Skeletal muscle satellite cell (primary cell): ENCODE data around the gene IRF2BP1.

ENCODE experiments used
- H3K27me3 ChIP-seq: 2 replicates; pipeline ENCODE4 v1.7.0; 2013; ENCODE audit warnings: low read length; ENCODE audit not compliant: control insufficient read depth, insufficient read depth
- H3K36me3 ChIP-seq: 2 replicates; pipeline ENCODE4 v1.7.0; 2013; ENCODE audit warnings: mild to moderate bottlenecking, control low read depth, low read length; ENCODE audit not compliant: insufficient read depth
- H3K4me1 ChIP-seq: 2 replicates; pipeline ENCODE4 v1.7.0; 2013; ENCODE audit warnings: low read length; ENCODE audit not compliant: control insufficient read depth, insufficient read depth
- H3K4me2 ChIP-seq: 2 replicates; pipeline ENCODE4 v1.7.0; 2013; ENCODE audit warnings: mild to moderate bottlenecking, low read length
- H3K4me3 ChIP-seq: 2 replicates; pipeline ENCODE4 v1.7.0; 2013; ENCODE audit warnings: low read length
- H3K9ac ChIP-seq: 2 replicates; pipeline ENCODE4 v1.7.0; 2013; ENCODE audit warnings: mild to moderate bottlenecking, low read depth, low read length, moderate library complexity
- H3K9me3 ChIP-seq: replicated peaks from 2 replicates; pipeline ENCODE4 v1.7.0; 2013; ENCODE audit warnings: mild to moderate bottlenecking, control low read depth, low read length

Gene IRF2BP1

DNA sequence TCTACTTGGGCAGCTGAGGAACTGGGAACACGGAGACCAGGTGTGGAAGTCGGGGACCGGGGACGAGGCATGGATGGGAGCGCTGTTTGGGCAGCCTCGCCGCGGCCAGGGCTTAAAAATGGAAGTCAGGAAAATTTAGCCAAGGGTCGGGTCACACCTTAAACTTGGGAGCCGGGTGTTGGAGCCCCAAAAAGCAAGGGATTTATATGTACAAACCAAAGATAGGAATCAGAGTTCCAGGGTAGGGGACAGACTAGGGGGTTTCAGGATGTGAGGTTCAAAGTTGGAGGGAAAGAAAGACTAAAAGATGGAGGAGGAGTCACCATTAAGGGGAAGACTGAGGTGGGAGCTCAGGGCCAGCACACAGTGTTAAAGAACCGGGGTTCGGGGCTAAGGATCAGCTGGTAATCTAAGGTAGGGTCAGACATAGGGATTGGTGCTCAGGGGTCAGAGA, 21.3 kb downstream of the IRF2BP1 start:
- peaks cover 39% of the 10 kb centered on the region for H3K27me3 ChIP-seq
- H3K4me2 ChIP-seq: no peak overlapping the region
- H3K9ac ChIP-seq: no peak overlapping the region
- no peak overlapping the region for H3K4me3 ChIP-seq
- no peaks in the 10 kb centered on the region for H3K9me3 ChIP-seq
- H3K4me1 ChIP-seq: peaks cover 10% of the 10 kb centered on the region
- peaks cover 6% of the 10 kb centered on the region for H3K36me3 ChIP-seq

DNA sequence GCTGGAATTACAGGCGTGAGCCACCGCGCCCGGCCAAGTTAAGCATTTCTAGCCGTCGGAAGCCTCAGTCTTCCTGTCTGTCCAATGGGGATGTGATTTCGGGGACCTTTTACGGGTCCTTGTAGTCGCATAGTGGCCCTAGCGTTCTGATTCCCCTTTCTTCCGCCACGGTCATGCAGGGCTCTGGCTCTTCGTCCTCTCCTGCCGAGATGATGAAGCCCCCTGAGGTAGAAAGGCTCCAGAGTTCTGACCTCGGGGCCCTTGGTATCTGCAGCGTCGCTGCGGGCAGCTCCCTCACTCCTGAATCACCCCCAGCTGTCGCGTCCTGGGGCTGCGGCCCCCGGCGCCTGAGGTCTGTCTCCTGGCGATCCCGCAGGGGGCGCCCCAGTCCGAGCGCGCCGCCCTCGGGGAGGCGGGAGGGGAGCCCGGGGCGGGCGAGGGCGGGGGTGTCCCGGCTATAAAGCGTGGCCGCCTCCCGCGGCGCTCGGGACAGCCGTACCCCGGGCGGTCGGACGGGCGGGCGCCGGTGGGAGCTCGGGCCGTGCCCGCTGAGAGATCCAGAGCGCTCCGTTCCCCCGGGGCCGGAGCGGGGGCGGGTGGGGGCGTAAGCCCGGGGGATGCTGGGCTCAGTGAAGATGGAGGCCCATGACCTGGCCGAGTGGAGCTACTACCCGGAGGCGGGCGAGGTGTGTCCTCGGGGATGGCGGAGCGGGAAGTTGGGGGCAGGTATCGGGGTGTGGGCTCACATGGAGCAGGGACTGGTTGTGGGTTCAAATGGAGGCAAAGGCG, 21.9 kb downstream of the IRF2BP1 start, which contains the start of gene FOXA3:
Gene FOXA3, plus strand, starts transcription at position 487 of the 789 bp plus-strand sequence. Its CDS starts 131 bp downstream, at position 618.
- H3K36me3 ChIP-seq: peaks cover 11% of the 10 kb centered on the region
- H3K4me2 ChIP-seq: peak within 1 kb of the TSS; percentile 76
- no peak within 1 kb of the TSS for H3K9ac ChIP-seq
- peaks cover 39% of the 10 kb centered on the region for H3K27me3 ChIP-seq
- H3K4me3 ChIP-seq: peak within 1 kb of the TSS; percentile 62
- H3K9me3 ChIP-seq: no peaks in the 10 kb centered on the region
- H3K4me1 ChIP-seq: peaks cover 10% of the 10 kb centered on the region

DNA sequence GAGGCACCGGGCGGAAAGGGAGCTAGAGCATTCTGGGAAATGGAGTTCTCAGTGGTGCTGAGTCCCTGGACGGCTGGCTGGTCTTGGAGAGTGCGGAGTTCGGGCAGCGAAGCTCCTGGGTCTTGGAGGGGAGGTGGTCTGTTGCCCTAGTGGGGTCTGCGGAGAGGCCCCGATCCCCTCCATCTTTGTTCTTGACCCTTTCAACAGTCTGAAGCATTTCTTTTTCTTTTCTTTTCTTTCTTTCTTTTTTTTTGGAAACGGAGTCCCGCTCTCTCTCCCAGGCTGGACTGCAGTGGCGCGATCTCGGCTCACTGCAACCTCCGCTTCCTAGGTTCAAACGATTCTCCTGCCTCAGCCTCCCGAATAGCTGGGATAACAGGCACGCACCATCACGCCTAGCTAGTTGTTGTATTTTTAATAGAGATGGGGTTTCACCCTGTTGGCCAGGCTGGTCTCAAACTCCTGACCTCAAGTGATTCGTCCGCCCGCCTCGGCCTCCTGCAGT, 22.6 kb downstream of the IRF2BP1 start:
- Histone ChIP-seq H3K9me3 (no peaks in the 10 kb centered on the region), H3K4me3 (peak overlapping the region; percentile 62), H3K27me3 (peaks cover 39% of the 10 kb centered on the region), H3K4me1 (peaks cover 10% of the 10 kb centered on the region), H3K9ac (no peak overlapping the region), H3K36me3 (peaks cover 16% of the 10 kb centered on the region), H3K4me2 (peak overlapping the region; percentile 76)

DNA sequence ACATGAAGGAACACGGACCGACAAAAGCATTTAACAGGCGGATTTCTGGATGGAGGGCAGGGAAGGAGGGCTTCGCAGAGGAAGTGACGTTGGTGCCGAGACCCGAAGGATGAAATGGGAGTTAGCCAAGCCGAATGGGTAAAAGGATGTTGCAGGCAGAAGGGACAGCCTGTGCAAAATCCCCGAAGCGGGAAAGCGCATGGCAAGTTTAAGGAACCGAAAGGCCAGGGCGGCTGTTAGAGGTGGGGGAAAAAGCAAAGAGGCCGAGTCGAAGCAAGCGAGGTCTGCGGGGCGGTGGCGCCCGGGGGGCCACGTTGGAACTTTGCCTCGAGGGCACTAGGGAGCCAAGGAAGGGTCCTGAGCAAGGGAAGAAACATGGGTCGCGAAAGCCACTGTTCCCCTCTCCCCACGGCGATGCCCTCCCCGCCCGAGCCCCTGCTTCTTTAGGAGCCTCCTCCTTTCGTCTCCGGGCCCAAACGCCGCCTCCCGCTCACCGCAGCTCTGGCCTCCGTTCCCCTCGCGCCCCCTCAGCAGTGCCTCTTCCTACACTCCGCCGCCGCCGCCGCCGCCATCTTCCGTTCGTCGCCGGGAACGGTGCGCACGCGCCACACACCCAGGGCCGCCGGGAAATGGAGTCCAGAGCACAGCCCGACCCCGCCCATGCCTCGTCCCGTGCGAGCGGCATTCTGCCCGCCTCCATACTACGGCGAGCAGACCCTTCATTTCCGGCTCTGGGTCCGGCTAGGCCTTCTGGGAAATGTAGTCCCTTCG, 23.2 kb downstream of the IRF2BP1 start, which contains the start of gene SYMPK:
Gene SYMPK, minus strand, starts transcription at position 584 of the 771 bp plus-strand sequence. CDS start 8,652 bp downstream, outside the sequence.
- Histone ChIP-seq H3K27me3 (peaks cover 39% of the 10 kb centered on the region), H3K4me2 (peak within 1 kb of the TSS; percentile 82), H3K4me1 (peaks cover 10% of the 10 kb centered on the region), H3K9me3 (no peaks in the 10 kb centered on the region), H3K9ac (peak within 1 kb of the TSS; percentile 93), H3K36me3 (peaks cover 16% of the 10 kb centered on the region), H3K4me3 (peak within 1 kb of the TSS; percentile 89)

DNA sequence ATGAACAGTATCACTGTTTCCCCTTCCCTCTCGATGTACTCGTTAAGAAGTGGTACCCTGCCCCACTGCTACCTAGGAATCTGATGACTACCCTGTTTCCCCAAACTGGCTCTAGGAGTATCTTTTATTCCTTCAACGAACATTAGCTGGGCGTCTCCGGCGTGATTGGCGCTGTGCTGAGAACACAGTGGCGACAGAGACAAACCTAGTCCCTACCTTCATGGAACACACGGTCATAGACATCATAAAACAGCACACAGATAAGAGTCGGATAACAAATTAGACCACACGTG, 23.7 kb downstream of the IRF2BP1 start:
- H3K36me3 ChIP-seq: peaks cover 16% of the 10 kb centered on the region

DNA sequence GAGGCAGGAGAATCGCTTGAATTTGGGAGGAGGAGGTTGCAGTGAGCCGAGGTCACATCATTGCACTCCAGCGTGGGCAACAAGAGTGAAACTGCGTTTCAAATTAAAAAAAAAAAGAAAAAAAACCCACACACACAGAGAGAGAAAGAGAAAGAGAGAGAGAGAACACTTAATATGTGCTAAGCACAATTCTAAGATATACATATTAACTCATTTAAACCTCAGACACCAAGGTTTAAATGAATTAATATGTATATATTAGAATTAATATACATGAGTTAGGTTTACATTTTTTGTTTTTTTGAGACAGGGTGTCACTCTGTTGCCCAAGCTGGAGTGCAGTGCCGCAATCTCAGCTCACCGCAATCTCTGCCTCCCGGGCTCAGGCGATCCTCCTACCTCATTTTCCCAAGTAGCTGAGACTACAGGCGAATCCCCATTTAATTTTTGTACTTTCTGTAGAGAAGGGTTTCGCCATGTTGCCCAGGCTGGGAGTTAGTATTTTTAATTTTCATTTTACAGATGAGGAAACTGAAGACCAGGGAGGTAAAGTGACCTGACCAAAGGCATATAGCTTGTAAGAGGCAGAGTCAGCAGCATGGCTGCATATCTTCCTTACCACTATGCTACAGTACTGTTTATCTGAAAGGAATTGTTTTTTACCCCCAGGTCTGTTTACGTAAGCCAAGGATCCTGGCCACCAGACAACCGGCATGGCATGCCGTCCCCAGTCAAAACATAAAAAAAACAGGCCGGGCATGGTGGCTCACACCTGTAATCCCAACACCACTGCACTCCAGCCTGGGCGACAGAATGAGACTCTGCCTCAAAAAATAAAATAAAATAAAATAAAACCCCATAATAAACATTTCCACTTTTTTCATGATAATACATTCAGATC, 25.3 kb downstream of the IRF2BP1 start:
- Histone ChIP-seq H3K4me1 (peaks cover 10% of the 10 kb centered on the region), H3K27me3 (peaks cover 21% of the 10 kb centered on the region), H3K36me3 (peaks cover 16% of the 10 kb centered on the region), H3K4me3 (no peak overlapping the region), H3K9ac (no peak overlapping the region), H3K9me3 (no peaks in the 10 kb centered on the region), H3K4me2 (no peak overlapping the region)

More for the DNA sequence above, 23.7 kb downstream of the IRF2BP1 start:
- Histone ChIP-seq H3K4me1 (peaks cover 10% of the 10 kb centered on the region), H3K4me2 (peak overlapping the region; percentile 82), H3K9me3 (no peaks in the 10 kb centered on the region), H3K4me3 (peak overlapping the region; percentile 89), H3K9ac (peak overlapping the region; percentile 93), H3K27me3 (peaks cover 38% of the 10 kb centered on the region)

DNA sequence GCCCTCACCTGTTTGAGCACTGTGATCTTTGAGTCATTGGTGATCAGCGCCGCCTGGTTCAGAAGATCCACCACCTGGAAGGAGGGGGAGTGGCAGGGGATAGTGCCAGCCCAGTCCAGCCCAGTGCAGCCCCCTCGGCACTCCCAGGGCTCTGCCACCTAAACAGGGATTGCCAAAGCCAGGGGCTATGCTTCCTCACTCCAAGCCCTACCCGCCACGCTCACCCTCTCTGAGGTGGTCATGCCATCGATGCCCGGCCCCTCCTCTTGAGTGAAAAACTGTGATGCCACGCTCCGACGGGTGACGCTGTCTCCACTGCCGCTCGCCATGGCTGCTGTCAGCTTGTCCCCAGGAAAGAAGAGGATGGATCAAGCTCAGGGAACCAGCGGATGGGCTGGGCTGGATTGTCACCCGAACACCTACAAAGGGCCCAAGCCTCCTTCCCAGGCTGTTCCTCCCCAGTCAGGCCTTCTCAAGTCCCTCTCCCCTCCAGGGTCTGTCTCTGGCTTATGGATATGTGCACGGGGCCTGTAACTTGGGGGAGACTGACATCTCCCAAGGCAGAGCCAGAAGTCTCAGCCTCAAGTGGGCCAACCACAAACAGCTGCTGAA, 31.7 kb downstream of the IRF2BP1 start:
- Histone ChIP-seq H3K4me2 (no peak overlapping the region), H3K36me3 (peaks cover 50% of the 10 kb centered on the region)

DNA sequence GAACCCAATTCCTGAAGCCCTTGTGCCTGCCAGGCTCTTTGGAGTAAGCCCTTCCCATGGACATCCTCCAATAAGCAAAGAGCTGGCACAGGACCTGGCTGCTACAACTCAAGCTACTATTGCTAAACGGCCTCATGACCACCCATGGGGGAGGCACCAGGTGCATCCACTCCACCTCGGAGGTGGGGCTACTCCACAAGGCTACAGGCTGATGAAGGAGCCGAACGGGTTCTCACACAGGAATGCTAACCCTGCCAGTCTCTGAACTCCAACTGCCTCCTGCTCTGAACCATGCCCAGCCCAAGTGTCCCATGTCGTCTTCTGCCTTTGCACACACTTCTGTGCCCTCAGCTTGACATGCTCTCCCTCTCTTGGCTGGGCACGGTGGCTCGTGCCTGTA, 33.0 kb downstream of the IRF2BP1 start:
- Histone ChIP-seq H3K9me3 (no peaks in the 10 kb centered on the region), H3K4me3 (no peak overlapping the region), H3K4me2 (no peak overlapping the region), H3K9ac (no peak overlapping the region), H3K36me3 (peaks cover 57% of the 10 kb centered on the region), H3K4me1 (no peaks in the 10 kb centered on the region), H3K27me3 (no peaks in the 10 kb centered on the region)

More for the DNA sequence above, 31.7 kb downstream of the IRF2BP1 start:
- no peak overlapping the region for H3K9ac ChIP-seq
- H3K4me3 ChIP-seq: no peak overlapping the region
- no peaks in the 10 kb centered on the region for H3K4me1 ChIP-seq
- no peaks in the 10 kb centered on the region for H3K27me3 ChIP-seq
- H3K9me3 ChIP-seq: no peaks in the 10 kb centered on the region

DNA sequence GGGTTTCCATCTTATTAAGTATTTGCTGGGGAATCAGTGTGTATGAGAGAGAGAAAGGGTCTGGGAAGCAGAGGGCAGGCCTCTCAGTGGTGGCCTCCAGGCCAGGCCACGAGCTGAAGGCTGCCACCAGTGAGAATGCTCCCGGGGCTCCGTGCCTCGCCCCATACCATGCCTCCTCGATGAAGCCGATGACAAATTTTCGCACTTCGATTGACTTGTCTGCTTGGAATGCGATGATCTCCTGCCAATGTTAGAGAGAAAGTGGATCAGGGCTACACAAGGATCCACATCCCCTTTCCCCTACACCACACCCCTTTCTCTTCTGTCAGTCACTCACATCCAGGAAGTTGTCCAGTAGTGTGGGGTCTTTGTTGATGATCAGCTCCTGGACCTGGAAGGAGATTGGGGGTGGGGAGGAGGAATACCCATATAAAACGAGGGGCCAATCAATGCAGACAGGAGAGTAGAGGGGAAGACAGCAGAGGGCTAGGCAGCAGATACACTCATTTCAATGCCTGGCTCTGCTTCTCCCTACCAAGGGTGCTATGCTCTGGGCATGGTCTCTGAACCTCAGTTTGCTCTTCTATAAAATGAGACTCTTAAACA, 33.7 kb downstream of the IRF2BP1 start:
- Histone ChIP-seq H3K27me3 (no peaks in the 10 kb centered on the region), H3K36me3 (peaks cover 64% of the 10 kb centered on the region), H3K9me3 (no peaks in the 10 kb centered on the region), H3K4me2 (no peak overlapping the region), H3K4me1 (no peaks in the 10 kb centered on the region), H3K9ac (no peak overlapping the region), H3K4me3 (no peak overlapping the region)

DNA sequence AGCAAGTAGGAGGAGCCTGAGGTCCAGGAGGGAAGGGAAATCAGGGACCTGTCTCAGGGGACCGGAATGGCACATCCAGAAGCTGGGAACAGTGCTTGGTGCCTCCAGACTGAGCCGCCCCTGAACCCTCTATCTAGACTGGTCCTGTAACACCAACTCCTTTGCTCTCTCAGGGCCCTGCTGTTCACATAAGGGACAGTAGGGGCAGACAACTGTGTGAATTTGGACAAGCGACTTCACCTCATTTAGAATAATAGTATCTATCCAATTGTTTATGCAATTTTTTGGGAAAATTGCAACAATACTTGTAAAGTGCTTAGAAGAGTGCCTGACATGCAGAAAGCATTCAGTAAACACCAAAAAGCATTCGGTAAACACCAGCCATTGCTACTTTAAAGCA, 37.0 kb downstream of the IRF2BP1 start:
- no peaks in the 10 kb centered on the region for H3K4me1 ChIP-seq
- H3K9me3 ChIP-seq: no peaks in the 10 kb centered on the region
- H3K27me3 ChIP-seq: no peaks in the 10 kb centered on the region
- no peak overlapping the region for H3K9ac ChIP-seq
- no peak overlapping the region for H3K4me3 ChIP-seq
- H3K36me3 ChIP-seq: peaks cover 80% of the 10 kb centered on the region
- H3K4me2 ChIP-seq: no peak overlapping the region
